Effector CD8-positive, alpha-beta T cell (primary cell): ENCODE data around the gene CRP.
"Not testable (repeated sequence)": the region's sequence is repeated elsewhere in the genome, so short reads cannot be mapped to it uniquely, and the experiment has no call there.

ENCODE experiments used
- DNase-seq: peaks from one replicate; lab custom pipeline; 2025; lab: John Stamatoyannopoulos, UW

The CRP gene

DNA sequence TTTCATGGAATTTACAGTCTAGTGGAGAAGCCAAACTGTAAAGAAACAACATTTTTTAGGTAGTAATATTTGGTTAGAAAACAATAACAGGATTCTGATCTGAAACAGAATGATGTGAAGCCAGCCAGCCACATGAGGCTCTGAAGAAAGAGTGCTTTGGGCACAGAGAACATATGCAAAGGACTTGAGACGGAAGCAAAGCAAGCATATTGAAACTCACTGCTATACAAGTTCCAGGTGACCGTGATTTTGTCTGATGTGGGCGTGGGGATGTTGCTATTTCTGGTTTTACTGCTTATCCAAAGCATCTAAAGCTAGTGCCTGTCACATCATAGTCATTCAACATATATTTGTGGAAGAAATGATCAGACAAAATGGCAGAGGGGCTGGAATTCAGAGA is 14.7 kb downstream of the CRP start:
- no peak for DNase-seq

GRCh38 chr1:159699246-159699645 is 15.1 kb downstream of the CRP start:
- DNase-seq = no peak

DNA sequence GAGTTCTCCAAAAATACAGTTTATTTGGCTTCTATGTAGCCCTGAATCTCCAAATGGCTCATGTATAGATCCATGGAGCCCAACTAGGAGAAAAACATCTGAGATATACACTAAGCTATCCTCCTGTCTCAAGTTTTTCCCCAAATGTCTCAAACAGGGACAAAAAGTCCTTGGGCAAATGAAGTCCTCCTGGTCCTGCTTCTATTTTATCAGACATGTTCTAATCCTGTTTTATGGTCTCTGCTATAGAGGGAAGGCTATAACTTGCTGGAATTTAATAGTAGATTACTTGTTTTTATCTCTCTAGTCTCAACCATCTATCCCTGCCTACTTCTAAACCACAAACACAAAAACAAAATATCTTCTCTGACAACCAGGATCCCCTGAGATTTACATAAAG is 26.9 kb downstream of the CRP start:
- no peak for DNase-seq

- no peak for DNase-seq
These were observed 27.6 kb downstream of the CRP start for GRCh38 chr1:159686599-159687299.

GRCh38 chr1:159678939-159679338 is 35.5 kb downstream of the CRP start:
- DNase-seq = no peak

DNA sequence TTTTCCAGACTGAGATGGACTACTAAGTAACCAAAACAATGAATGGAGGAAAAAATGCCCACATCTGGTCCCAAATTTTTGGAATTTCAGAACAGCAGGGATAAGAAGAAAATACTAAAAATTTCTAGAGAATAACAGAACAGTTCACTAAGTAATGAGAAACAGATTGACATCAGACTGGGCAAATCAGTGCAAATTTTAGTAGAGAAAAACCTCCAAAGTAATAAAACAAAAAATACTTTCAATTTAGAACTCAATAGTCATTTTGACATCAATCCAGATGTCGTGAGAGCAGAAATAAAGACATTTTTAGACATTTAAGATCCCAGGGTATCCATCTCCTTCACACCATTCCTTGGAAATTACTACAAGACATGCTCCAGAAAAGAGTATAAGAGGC is 39.3 kb downstream of the CRP start:
- no peak for DNase-seq

DNA sequence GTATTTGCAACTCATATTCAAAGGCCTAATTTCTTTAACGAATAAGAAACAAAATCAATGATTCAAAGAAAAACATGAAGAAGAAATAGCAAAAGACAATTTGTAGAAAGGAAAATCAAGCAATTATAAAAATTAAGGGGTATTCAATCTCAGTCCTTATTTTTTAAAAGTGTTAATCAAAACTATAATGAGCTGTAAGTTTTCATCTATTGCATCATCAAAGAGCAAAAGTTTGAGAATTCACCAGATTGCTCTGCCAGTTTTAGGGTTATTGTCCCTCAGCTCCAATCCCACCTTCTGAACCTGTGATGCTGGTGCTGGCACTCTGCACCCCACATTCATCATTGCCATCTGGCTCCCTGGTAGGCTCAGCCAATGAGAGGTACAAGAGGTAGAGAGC is 42.0 kb downstream of the CRP start:
- DNase-seq = not testable (repeated sequence)

DNA sequence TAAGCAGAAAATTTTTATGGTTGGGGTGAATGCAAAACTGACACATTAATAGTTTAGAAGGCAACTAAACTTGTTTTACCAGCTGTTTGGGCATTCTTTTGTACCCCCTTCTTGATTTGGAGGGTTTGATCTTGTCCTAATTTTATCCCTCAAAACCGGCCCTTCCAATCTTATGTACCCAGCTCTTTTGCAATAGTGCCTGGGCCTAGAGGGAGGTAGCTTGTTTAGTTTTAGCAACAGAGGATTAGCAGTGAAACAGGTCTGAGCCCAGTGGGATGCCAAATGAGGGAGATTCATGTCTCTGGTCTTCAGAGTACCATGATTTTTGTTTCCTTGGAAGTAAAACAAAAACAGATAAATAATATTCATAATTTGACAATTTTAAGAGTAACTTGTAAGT is 45.1 kb downstream of the CRP start:
- DNase-seq = no peak

DNA sequence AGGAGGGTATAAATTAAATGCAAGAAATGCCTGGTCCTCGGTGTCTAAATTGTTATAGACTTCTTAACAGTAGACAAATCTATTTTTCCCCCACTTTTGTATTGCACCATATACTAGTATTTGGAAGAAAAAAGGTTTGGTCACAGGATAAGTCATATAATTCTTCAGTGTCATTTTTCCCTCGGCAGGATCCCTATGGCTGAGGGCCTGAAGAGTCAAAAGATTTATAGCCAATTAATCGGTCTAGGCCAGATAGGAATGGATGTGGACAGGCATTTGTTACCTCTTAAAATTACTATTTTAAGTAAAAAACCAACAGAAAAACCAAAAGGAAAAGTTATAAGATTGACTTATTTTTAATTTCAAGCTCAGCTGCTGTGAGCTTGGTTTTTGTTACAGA is 45.6 kb downstream of the CRP start:
- no peak for DNase-seq

DNA sequence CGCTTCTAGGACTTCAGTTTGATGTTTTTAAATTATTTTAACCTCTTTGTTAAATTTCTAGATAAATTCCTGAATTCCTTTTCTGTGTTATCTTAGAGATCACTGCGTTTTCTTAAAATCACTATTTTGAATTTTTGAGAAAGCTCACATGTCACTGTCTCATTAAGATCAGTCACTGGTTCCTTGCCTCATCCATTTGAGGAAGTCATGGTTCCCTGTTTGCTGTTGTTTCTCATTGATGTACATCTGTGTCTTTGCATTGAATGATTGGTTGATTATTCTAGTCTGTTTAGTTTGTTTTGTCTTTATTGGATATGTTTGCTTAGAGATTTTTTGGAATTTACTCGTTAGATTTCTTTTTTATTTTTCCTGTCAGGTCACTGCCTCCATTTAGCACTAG is 50.1 kb downstream of the CRP start:
- DNase-seq = no peak

GRCh38 chr1:159663552-159663951 is 50.8 kb downstream of the CRP start:
- no peak for DNase-seq
